IPS-NIHi7 (cell line): ENCODE results near the gene RYR2.
"Not testable (repeated sequence)": the region's sequence is repeated elsewhere in the genome, so short reads cannot be mapped to it uniquely, and the experiment has no call there.

Experiments used
- DNase-seq: peaks from one replicate; pipeline ENCODE4 v3.0.0; 2012; ENCODE audit warnings: mixed read lengths; ENCODE audit errors: extremely low spot score

Gene RYR2

DNA sequence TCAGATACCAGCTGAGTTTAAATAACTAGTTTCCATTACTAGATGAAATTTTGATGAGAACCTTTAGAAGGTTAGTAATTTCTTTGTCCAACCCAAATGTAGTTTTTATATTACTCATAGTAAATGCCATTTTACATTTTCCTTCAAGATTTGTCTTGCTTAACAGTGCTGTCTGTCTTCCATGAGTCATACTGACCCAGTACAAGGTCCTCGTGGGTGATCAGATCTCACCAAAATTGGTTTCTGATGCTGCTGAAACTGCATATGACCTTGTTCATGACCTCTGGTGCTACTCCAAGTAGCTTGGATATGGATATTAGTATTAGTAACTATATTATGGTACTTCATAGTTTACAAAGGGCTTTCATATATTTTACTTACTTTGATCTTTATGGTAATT lies 207.1 kb downstream of the RYR2 start:
- DNase-seq, result no peak

DNA sequence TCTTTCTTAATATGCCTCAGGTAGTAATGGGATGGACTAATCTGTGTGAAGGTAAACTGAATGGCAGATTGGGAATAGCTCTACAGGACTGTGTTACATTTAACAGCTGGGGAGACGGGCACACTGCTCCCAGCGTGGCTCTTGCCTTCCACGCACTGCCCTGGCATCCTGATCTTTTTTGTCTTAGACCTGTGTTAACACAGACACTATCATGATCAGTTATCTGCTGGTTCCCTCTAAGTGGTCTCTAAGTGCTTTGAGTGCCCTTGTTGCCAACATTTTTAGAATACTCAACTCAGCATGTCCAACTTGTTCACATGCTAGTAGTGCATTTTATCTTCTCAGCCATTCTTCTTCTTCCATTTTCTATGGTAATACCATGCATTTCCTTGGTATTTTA lies 208.1 kb downstream of the RYR2 start:
- DNase-seq, result no peak

DNA sequence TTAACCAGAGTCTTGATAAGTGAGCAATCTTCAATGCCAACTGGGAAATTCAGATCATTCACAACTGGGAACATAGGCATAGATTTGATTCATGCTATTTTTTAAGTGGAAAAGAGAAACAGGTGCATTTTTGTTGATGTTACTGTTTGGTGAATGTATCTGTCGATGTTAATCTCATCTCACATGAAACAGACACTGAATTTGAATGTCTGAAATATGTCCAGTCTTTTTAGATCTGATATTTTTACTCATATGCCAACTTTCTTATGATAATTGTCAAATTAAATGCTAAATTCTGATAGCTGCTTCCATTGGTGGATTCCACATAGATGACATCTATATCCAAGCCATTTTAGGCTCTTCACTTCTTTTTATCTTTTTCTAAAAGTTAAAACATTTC lies 213.1 kb downstream of the RYR2 start:
- DNase-seq, result no peak

DNA sequence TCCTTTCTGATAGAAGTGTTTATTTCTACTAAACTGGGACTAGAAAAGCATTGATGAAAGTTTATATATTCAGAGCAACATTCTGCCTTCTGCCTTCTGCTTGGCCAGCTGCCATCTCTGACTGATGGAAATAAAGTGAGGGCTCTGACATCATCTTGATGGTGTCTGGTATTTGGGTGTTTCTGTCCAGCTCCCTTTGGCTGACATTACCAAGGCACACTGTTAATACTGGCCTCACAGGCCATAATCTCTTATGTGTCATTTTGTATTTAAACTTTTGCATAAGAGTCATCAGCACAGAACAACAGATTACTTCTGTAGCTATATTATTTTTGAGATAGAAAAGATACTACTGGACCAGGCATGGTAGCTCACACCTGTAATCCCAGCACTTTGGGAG lies 216.9 kb downstream of the RYR2 start:
- no peak for DNase-seq

DNA sequence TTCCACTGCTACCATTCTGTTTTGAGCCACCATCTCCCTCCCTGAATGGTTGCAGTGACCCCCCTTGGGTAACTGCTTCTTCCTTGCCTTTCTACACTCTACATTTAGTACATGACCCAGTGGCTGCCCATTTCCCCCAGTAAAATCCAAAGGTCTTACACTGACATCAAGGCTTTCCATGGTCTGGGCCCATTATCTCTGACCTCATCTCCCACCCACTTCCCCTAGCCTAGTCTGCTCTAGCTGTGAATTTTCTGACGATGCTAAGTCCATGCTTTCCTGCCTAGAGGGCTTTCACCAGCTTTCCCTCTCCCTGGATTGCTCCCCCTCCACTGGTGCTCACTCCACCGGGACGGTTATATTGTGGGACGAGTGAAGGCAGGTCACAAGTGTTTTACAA lies 219.2 kb downstream of the RYR2 start:
- no peak for DNase-seq

DNA sequence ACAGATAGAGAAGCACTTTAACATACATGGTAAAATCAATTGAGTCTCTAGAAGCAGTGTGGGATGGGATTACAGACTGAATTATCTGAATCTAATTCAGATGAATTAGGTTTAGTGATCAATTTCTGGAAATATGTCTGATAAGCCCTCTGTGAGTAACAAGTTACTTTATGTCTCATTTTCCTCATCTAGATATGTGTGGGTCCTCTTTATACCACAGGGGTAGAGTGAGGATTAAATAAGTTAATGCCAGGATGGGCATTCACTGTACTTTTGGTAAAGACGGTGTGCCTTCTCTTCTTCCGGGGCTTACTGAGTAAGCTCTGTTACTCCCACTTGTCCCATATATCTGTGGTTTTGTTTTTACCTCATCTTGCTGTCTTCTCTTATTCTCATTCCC lies 225.8 kb downstream of the RYR2 start:
- no peak for DNase-seq

DNA sequence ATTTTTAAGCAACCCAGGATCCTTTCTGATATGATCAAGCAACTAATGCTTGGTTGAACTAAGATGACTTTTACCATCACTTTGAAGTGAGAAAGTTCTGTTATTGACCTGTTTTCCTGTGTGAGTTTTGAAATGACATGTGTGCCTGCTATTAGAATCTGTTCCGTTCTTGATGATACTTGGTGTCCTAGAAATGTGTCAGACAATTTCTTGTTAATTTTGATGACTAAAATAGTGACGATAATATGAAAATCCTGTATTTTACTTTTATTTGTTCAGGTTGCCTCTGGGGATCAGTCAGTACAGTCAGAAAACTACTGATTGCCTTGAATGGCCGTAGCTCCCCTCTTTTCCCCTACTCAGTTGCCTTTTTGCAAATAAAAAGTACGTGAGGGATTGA lies 228.0 kb downstream of the RYR2 start:
- no peak for DNase-seq

DNA sequence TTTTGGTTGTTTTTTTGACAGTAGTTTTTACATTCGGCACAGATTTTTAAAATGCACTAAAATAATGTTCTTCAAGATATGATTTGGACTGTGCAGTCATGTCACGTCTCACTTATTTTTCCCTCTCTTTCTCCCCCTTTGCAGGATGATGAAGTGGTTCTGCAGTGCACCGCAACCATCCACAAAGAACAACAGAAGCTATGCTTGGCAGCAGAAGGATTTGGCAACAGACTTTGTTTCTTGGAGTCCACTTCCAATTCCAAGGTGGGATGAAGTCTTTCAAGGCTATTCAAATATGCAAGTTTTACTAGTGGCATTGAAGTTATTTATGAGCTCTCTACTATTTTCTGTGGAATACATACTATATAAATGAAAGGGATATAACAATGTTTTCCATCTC lies 228.4 kb downstream of the RYR2 start:
- no peak for DNase-seq

DNA sequence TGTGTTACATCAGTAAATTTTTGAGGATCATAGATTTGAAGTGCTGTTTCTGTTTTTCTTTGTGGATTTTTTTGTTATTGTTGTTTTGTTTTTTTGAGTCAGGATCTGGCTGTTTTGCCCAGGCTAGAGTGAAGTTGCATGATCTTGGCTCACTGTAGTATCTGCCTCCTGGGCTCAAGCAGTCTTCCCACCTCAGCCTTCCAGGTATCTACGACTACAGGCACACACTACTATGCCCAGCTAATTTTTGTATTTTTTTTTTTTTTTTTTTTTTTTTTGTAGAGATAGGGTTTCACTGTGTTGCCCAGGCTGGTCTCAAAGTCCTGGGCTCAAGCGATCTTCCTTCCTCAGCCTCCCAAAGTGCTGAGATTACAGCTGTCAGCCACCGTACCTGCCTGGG lies 236.0 kb downstream of the RYR2 start:
- not testable (repeated sequence) for DNase-seq

DNA sequence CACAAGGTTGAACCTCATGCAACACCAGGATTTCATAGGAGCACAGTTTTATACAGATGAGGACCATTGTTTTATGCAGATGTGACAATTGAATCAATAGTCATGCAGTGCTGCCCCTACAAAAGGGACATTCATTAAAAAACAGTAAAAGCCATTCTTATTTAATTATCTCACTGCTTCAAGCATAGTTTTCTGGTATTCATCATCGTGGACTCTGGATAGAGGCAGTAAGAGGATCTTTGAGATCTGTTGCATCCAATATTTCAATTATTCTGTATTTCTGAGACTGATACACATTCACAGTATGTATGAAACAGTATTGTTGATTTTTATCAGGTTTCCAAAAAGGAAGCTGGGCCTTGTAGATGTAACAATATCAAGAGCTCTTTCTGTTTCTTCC lies 237.6 kb downstream of the RYR2 start:
- no peak for DNase-seq

DNA sequence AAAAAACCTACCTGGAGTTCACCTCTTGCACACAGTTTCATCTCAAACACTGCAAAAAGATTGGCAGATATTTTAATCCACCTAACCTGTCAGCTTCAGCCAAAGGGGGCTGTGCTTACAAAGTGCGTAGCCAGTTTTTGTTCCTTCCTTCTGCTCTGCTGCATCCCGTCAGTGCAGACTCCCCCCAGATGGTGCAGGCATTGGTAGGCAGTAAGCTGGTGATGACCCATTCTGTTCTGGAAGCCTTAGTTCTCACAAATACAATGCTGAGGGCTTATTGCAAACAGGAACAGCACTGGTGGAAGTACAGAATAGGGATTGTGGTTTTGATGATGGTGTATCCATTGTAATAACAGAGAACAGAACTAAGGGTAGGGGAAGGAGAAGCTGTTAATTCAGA lies 239.5 kb downstream of the RYR2 start:
- DNase-seq, result no peak

DNA sequence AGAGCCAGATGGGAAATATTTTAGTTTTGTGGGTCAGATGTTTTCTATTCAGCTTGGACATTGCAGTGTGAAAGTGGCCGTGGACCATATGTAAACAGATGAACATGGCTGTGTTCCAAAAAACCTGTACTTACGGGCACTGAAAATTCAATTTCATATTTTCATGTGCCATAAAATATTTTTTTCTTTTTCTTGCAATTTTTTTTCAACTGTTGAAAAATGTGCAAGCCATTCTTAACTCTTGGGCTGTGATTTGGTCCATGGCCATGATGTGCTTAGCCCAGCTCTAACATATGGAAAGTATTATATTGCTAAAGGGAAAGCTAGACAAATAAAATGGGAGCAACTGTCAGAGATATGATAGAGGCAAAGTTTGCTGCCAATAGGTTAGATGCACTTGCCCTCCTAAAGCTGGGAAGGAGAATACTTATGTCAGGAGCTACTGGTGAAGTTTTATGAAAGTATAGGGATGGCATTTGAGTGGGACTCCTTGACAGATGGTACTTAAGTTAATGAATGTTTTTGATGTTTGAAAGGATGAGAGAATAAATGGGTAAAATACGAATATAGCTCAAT lies 240.3 kb downstream of the RYR2 start:
- DNase-seq, result no peak

DNA sequence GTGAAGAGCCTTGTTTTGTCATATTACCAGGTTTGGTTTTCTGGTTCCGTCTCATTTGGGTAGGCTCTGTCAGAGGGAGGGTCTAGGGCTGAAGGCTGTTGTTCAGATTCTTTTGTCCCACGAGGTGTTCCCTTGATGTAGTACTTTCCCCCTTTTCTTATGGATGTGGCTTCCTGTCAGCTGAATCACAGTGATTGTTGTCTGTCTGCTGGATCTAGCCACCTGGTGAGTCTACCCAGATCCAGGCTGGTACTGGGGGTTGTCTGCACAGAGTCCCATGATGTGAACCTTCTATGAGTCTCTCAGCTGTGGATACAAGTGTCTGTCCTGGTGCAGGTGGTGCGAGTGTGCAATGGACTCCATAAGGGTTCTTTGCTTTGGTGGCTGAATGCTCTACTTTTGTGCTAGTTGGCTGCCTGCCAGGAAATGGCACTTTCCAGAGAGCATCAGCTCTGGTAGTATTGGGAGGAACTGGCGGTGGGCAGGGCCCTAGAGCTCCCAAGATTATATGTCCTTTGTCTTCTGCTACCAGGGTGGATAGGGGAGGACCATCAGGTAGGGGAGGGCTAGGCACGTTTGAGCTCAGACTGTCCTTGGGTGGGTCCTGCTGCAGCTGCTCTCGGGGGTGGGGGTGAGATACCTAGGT lies 246.0 kb downstream of the RYR2 start:
- DNase-seq, result no peak

DNA sequence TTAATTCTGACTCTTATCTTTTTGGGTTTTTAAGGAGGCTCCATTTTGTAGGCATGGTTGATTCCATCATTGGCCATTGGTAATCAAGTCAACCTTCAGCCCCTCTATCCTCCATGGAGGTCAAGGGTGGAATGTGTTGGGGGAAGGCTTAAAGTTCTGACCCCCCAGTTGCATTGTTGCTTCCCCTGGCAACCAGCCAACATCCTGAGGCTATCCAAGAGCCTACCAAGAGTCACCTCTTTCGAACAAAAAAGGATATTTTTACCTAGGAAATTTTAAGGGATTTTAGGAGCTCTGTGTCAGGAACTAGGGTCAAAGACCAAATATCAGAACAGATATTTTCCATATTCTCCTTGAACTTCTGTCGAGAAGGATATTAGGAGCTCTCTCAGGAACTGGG lies 251.8 kb downstream of the RYR2 start:
- DNase-seq, result no peak

DNA sequence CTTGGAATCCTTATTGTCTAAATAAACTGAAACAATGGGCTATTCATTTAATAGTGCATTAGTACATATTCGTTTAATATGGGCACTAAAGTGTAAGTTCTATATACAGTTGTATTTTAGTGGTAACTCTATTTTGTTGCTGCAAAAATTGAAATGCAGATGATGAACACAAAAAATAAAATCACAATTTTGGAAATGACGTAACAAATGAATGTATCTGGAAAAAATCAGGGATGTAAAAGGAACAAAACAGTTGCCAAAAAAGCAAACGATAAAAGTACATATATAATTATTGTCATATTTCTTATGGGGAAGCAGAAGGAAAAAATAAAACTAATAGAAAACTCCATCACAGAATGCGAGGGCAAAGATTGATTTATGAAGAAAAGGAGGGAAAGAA lies 254.9 kb downstream of the RYR2 start:
- DNase-seq, result no peak

DNA sequence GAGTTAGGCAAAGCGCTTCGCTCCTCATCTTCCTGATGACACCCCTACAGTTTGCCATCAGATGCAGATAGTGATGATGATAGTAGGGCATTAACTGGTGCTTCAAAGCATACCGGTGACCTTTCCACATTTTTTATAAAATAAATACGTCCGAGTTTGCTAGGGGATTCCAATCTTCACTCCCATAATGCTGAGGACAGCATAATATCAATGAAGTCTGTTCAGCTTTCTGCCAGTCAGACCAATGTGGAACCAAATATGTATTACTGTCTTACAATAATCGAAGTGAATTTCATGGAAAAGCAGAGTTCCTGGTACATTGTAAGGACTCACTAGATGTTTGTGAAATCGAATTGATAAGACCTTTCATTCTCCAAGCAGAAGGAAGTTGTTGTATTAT lies 258.7 kb downstream of the RYR2 start:
- no peak for DNase-seq

DNA sequence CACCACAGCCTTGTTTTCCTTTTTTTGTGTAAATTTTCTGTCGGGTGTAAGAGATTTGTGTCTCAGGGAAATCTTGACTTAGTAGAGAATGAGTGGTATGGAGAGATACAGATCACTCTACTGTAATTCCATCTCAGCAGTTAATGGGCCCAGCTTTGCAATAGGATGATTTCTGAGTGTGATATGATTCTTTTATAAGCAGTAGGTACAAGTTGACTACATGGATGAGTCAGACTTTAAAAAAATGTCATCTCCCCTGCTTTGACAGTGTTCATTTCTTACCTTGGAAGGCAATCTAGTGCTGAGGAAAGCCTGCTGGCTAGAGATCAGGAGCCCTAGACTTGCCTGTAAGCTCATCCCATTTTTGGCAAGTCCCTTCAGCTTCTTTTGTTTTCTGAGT lies 261.9 kb downstream of the RYR2 start:
- no peak for DNase-seq

DNA sequence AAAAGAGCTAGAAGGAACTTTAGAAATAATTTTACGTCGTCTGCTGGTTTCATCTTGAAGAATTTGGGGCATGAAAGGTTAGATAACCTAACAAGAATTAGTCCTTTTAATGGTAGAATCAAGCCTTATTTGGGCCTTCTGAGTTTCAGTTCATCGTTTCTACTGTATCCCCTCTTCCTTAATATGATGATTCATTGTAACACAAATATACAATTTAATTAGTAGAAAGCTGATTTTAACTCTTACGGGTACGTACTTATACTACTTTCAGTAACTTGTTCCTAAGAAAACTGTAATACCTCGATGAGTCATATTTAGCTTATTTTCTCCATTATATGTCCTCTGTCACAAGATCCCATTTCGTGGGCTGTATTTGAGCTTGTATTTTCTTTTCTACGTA lies 264.7 kb downstream of the RYR2 start:
- no peak for DNase-seq

DNA sequence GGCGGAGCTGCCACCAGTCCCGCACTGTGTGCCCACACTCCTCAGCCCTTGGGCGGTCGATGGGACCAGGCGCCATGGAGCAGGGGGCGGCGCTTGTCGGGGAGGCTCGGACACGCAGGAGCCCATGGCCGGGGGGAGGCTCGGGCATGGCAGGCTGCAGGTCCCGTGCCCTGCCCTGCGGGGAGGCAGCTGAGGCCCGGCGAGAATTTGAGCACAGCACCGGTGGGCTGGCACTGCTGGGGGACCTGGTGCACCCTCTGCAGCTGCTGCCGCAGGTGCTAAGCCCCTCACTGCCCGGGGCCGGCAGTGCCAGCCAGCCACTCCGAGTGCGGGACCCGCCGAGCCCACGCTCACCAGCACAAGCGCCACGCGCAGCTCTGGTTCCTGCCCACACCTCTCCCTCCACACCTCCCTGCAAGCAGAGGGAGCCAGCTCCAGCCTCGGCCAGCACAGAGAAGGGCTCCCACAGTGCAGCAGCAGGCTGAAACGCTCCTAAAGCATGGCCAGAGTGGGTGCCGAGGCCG lies 267.7 kb downstream of the RYR2 start:
- no peak for DNase-seq

DNA sequence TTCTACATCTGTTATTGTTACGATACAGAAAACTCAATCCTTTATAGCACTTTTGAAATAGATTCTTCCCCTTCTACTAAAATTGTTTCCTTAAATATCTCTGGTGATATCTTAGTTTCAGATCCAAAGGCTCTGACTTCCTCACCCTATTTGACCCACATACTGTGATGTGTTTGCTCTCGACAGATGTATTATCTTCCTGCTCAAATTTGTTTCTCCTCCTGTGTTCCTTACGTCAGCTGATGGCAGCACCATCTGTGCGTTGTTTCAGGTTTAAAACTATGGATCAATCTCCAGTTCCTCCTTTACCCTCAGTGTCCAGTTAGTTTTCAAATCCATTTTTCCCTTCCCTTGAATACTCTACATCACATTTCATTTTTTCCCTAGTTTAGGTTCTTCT lies 274.4 kb downstream of the RYR2 start:
- no peak for DNase-seq

DNA sequence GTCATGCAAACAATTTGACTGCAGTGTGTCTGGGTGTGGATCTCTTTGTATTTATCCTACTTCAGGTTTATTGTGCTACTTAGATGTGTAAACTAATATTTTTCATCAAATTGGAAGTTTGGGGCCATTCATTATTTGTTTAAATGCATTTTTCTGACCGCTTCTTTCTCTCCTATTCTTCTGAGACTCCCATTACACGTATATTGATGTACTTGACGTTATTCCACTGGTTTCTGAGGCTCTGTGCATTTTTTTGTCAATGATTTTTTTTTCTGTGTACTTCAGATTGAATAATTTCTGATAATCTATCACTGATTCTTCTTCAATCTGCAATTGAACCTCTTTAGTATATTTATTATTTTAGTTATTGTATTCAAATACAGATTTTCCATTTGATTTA lies 276.8 kb downstream of the RYR2 start:
- DNase-seq, result no peak

DNA sequence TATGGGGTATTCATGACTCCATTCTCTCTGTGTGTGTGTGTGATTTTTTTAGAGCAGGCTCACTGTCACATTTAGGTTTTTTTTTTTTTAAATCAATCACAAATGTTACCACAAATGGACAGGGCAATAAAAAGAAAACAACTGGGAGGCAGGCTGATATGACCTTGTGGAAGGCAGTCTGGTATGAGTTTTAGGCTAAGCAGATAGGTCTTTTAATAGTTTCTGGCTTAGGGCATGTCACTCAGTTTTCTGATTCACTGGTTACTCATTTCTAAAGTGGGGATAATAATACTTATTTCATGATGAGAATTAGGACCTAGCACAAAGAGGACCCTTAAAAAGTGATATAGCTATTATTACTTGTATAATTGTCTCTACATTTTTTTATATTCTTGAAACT lies 278.9 kb downstream of the RYR2 start:
- no peak for DNase-seq

DNA sequence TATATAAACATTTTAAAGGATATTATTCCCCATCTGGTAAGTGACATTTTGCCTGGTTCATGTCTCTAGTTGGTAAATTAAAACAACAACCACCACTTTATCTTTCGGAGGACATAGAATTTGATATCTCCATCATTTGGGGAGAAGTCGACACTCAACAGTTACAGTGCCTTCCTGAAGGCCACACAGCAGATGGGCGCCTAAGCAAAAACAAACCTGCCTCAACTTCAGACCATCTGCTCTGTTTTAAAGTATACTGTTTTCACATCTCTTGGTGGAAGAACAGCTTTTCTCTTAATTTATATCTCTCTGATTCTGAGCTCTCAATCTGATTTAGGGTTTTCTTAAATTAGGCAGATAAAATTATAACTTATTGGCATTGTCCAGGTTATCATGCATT lies 282.2 kb downstream of the RYR2 start:
- DNase-seq, result no peak

DNA sequence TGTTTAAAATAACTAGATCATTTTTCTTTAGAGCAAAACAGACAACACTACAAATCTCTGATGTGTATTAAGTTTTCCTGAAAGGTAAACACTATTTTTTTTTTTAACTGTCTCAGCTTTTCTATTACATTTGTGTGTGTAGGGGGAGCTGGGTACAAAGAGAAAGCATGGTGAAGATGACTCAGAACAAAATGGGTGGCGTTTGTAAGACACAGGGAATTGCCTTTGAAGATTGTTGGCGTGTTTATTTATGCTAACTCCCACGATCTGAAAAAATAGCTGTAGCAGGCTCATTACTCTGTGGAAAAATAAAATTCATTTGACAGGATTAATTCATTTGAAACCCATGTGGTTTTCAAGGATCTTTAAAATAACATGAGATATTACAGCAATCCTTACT lies 285.1 kb downstream of the RYR2 start:
- DNase-seq, result no peak
